ENCODE measurements around the gene ABCC1.

The ABCC1 gene

DNA sequence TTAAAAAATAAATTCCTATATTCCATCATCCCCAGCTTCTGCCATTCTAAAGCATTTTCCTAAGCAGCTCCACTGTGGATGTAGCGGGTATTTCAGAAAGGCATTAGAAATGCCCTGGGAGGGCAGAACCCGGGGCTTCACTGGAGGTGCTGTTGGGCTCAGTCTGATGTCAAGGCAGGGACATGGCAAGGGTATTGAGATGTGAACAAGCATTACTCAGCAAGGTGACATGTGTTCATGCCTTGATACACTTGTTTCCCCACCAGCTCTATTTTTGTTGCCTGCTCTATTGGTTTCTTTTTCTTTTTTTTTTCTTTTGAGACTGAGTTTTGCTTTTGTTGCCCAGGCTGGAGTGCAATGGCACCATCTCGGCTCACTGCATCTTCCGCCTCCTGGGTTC, 35.7 kb downstream of the ABCC1 start:
- no peak for DNase-seq (ENCODE audit: low read depth, low spot score)
- no peak overlapping the region for H3K27ac ChIP-seq

DNA sequence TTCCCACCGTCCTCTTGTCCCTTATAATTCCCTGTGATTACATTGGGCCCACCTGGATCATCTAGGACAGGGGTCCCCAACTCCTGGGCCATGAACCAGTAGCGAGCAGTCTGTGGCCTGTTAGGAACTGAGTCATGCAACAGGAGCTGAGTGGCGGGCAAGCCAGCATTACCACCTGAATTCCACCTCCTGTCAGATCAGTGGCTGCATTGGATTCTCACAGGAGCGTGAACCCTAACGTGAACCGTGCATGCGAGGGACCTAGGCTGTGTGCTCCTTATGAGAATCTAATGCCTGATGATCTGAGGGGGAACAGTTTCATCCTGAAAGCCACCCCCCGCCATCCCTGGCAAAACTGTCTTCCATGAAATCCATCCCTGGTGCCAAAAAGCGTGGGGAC, 36.8 kb downstream of the ABCC1 start:
- no peak for DNase-seq (ENCODE audit: low read depth, low spot score)

DNA sequence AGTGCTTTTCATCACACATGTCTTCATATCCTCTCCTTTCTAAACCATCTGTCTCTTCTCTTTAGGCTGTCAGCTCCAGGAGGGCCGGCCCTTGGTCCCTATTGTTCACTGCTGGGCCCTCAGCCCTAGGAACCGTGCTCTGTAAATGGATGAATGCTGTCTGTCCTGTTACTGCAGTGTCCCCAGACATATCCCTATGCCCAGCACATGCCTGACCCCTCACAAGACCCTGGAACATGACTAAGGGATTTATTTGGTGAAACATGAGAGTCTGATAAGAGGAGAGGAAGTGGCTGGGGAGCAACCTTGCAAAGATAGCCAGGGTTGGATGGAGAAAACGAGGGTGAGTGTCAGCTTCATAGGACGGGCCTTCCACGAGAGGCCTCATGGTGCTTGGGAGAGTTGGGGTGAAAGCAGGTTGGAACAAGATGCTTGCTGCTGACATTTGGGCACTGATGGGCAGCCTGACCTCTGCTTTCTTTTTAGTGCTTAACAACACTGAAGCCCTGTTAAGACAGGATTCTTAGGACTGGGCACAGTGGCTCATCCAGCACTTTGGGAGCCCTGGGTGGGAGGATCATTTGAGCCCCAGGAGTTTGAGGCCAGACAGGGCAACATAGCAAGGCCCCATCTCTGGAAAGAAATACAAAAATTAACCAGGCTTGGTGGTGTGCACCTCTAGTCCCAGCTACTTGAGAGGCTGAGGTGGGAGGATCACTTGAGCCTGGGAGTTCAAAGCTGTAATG, 39.0 kb downstream of the ABCC1 start:
- no peak overlapping the region for H3K27ac ChIP-seq

More for the DNA sequence above, 36.8 kb downstream of the ABCC1 start:
- no peak overlapping the region for H3K27ac ChIP-seq

DNA sequence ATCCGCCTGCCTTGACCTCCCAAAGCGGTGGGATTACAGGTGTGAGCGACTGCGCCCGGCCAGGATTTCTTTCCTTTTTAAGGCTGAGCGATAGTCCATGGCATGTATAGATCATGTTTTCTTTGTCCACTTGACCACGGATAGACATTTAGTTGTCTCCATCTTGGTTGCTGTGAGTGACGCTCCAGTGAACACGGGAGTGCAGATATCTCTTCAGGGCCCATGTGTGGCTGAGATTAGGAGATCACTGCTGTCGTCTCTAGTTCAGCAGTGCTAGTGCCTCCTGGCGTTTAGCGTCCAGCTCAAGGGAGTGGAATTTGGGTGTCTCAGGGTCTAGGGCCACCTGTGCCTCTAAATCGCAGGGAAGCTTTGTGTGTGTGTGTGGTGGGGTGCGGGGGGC, 41.5 kb downstream of the ABCC1 start:
- H3K27ac ChIP-seq, result no peak overlapping the region
- DNase-seq (ENCODE audit: low read depth, low spot score), result no peak

More for the DNA sequence above, 39.0 kb downstream of the ABCC1 start:
- DNase-seq (ENCODE audit: low read depth, low spot score), result no peak

DNA sequence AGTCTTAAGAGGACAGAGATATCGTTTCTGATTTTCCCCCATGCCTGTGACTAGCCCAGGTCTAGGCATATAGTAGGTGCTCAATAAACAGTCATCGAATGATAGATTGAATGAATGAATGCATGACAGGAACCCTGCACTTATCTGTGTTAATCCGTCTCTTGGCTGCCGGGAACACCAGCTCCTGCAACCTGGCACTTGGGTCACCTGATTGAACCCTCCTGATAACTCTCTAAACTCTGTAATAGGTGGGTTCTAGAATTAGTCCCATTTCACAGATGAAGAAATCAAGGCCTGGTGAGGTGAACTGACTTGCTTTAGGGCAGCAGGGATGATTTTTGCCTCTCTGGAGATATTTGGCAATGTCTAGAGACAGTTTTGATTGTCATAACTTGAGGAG, 43.7 kb downstream of the ABCC1 start:
- no peak for DNase-seq (ENCODE audit: low read depth, low spot score)
- no peak overlapping the region for H3K27ac ChIP-seq

DNA sequence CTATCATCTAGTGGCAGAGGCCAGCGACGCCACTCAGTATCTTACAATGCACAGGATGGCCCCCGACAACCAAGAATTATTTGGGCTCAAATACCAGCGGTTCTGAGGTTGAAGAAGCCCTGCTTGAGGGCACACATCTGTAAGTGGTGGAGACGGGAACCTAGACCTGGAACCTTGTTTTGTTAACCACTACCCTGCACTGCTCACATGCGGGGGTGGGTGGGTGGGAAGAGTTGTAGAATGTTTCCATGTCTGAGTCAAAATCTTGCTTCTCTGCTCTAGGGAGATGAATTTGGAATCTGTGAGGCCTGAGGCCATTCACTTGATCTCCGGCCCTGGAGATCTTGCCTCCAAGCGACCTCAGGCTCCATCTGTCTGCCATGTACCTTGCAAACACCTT, 44.1 kb downstream of the ABCC1 start:
- no peak overlapping the region for H3K27ac ChIP-seq
- DNase-seq (ENCODE audit: low read depth, low spot score), result no peak

DNA sequence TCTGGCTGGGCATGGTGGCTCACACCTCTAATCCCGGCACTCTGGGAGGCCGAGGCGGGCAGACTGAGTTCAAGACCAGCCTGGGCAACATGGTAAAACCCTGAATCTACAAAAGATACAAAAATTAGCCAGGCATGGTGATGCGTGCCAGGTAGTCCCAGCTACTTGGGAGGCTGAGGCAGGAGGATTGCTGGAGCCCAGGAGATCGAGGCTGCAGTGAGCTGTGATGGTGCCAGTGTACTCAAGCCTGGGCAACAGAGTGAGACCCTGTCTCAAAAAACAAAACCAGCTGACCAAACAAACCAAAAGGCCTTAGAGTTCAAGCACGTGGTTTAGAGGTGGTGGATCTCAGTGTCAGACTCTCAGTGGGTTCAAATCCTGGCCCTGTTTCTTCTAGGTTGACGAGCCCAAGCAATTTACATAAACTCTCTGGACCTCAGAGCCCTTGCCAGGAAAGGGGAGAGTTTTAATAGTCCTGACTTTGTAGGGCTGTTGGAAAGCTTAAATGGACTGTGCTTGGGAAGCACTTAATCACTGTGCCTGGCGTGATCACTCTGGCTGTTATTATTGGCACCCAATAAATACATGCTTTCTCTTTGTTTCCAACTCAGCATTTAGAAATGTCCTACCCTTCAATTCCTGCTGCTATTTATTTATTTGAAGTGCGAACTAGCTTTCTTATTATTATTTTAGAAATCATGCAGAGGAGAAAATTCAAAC, 44.7 kb downstream of the ABCC1 start:
- no peak for DNase-seq (ENCODE audit: low read depth, low spot score)
- no peak overlapping the region for H3K27ac ChIP-seq

DNA sequence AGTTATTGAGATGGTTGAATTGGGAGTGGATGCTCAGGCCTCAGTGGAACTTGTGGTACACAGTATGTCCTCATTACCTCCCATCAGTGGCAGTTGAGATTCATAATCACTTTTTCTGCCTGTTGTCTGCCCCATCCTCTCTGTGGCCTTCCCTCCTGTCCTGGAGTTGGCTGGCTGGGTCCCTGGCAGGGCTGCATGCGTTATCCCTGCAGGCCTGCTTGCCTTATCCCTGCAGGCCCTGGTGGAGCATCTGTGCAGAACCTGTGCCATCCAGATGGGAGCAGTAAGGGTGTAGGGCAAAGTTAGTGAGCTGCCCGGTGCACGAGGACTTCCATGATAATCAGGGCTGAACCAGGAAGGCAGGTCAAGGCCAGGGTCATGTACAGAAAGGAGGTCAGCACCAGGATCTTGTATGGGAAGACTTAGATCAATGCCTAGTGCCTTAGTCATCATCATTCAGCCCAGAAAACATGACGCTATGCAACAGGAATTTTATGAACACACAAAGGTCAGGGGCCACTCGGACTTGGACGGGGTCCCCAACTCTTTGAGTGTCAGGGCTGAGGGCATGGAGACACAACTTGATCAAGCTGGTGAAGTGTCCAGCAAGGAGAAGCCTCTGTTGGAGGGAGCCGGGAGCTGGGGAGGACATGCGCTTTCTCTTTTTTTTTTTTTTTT, 47.2 kb downstream of the ABCC1 start:
- DNase-seq (ENCODE audit: low read depth, low spot score), result no peak
- H3K27ac ChIP-seq, result no peak overlapping the region

DNA sequence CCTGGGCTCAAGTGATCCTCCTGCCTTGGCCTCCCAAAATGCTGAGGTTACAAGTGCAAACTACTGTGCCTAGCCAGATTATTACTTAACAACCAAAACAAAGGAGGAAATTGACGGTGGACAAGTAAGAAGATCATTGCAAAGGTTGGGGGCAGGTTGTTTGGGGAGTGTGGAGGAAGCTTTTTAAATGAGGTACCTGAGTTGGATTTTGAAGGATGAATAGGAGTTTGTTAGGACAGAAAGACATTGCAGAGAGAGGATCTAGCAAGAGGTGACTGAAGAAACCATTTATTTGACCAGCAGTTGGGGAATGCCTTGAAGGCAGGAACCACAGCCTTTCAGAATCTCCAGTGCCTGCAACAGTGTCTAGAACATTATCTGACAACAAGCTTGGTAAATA, 51.3 kb downstream of the ABCC1 start:
- DNase-seq (ENCODE audit: low read depth, low spot score), result no peak
- no peak overlapping the region for H3K27ac ChIP-seq

DNA sequence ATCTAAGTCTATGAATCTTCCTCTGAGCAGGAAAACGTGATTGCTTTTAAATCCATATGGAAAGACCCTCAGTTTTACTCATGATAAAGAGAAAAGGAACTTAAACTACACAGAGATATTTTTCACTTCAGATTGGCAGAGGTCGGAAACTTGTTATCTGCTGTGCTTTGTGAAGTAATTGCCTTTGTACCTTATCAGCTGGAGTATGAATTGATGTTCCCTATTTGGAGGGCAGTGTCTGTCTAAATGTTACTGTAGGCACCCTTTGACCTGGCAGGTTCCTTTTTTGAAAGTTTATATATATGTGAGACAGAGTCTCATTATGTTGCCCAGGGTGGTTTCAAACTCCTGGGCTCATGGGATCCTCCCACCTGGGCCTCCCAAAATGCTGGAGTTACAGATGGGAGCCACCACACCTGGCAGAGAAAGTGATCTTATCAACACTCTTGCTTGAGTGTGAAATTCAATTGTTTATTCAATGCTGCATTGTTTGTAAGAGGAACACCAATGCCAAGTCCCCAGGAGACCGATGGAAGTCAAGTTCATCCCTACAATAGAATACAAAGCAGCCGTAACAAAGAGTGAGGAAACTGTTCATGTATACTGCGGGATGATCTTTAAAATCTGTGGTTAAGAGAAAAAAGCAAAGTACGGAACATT, 52.3 kb downstream of the ABCC1 start:
- no peak overlapping the region for H3K27ac ChIP-seq
- DNase-seq (ENCODE audit: low read depth, low spot score), result no peak

DNA sequence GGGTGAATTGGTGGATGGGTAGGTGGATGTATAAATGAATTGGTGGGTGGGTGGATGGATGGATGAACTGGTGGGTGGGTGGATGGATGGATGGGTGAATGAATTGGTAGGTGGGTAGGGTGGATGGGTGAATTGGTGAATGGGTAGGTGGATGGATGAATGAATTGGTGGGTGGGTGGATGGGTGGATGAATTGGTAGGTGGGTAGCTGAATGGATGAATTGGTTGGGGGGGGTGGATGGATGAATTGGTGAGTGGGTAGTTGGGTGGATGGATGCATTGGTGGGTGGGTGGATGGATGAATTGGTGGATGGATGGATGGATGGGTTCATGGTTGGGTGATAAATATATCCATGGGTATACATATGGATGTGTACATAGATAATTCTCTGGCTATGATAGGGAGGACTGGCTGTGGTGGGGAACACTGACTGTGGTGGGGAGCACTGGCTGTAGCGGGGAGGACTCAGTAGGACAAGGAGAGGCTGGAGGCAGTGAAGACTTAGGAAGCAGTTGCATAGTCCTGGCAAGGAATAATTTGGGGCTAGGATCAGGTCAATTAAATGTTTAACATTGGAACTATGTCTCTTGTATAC, 54.4 kb downstream of the ABCC1 start:
- no peak for DNase-seq (ENCODE audit: low read depth, low spot score)
- H3K27ac ChIP-seq, result no peak overlapping the region

DNA sequence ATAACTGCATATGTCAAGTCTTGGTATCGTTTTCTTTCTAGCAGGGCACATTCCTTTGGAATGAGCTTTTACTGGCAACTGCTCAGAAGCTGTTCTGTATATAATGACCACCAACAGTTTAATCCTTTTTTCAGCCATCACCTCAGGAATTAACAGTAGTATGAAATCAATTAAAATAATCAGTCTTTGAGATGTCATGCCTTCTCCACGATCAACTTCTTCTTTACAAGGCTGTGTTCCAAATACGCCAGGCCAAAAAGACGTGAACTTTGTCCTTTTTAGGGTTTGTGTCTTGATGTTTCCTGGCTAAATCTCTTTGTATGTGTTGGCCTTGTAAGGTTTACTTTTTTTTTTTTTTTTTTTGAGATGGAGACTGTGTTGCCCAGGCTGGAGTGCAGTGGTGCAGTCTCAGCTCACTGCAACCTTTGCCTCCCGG, 54.9 kb downstream of the ABCC1 start:
- no peak overlapping the region for H3K27ac ChIP-seq

DNA sequence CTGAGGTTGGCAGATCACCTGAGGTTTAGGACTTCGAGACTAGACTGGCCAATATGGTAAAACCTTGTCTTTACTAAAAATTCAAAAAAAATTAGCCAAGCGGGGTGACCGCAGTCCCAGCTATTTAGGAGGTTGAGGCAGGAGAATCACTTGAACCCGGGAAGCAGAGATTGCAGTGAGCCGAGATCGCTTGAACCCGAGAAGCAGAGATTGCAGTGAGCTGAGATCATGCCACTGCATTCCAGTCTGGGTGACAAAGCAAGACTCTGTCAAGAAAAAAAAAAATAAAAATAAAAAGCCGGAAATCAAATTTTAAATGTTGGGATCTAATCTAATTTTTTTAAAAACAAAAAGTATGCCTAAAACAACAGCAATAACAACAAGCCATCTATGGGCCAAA, 56.3 kb downstream of the ABCC1 start:
- no peak for DNase-seq (ENCODE audit: low read depth, low spot score)
- no peak overlapping the region for H3K27ac ChIP-seq

More for the DNA sequence above, 54.9 kb downstream of the ABCC1 start:
- DNase-seq (ENCODE audit: low read depth, low spot score), result no peak

DNA sequence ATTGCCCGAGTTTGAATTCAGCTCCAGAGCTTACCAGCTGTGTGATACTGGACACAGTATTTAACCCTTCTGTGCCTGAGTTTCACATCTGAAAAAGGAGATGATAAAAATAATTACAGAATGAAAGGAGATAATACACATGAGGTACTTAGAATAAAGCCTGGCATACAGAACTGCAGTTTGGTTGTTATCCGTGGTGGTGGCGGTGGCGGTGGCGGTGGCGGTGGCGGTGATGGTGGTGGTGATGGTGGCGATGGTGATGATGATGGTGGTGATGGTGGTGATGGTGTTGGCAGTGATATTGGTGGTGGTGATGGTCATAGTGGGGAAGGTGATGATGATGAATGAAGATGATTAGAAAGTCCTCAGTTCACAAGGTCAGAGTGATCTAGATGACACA, 57.2 kb downstream of the ABCC1 start:
- no peak overlapping the region for H3K27ac ChIP-seq
- DNase-seq (ENCODE audit: low read depth, low spot score), result no peak

DNA sequence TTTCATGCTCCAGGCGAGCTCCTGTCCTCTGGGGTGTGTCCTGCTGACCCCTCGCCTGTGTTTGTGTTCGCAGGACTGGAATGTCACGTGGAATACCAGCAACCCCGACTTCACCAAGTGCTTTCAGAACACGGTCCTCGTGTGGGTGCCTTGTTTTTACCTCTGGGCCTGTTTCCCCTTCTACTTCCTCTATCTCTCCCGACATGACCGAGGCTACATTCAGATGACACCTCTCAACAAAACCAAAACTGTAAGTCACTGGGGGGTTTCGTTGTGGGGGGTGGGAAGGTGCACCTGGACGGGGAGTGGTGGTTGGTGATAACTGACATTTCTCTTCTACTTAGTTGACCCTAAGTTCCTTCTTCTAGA, 58.3 kb downstream of the ABCC1 start:
- DNase-seq (ENCODE audit: low read depth, low spot score), result no peak
- H3K27ac ChIP-seq, result no peak overlapping the region

DNA sequence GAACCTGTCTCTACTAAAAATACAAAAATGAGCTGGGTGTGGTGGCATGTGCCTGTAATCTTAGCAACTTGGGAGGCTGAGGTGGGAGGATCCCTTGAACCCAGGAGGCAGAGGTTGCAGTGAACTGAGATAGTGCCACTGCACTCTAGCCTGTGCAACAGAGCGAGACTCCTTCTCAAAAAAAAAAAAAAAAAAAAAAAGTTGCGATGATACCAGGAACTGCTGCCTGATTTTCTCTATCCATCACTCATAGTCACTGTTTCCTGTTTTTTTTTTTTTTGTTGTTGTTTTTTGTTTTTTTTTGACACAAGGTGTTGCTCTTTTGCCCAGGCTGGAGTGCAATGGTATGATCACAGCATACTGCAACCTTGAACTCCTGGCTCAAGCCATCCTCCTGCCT, 59.2 kb downstream of the ABCC1 start:
- DNase-seq (ENCODE audit: low read depth, low spot score), result no peak
- H3K27ac ChIP-seq, result no peak overlapping the region

DNA sequence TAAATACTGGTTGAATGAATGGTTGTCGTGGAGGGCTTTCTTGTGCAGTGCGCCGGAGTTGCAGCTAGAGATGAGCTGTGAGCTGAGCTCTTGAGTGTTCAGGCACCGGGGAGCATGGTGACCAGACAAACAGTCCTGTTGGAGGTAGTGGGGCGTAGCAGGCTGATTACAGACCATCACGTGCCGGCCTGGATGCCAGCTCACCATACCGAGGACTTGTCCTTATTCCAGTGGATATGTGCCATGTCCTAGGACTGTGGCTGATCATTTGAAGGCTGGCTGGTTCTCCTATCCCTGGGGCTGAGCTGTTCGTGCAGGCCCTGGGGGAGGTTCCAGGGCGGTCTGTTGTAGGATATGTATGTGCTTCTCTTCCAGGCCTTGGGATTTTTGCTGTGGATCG, 60.0 kb downstream of the ABCC1 start:
- H3K27ac ChIP-seq, result no peak overlapping the region
- DNase-seq (ENCODE audit: low read depth, low spot score), result no peak

DNA sequence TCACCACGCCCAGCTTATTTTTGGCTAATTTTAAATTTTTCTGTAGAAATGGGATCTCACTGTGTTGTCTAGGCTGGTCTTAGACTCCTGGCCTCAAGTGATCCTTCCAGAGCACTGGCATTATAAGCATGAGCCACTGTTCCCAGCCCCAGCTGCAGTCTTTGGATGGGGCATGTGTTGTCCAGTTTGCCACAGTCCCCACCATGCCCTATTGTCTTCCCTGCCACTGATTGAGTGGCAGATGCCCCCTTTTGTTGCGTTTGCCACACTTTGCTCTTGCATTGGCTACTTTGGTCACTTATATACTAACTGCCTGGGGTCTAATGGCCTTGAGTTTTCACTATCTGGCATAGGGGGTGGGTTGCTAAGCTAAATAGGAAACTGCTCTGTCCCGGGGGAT, 60.8 kb downstream of the ABCC1 start:
- no peak for DNase-seq (ENCODE audit: low read depth, low spot score)
- H3K27ac ChIP-seq, result no peak overlapping the region

DNA sequence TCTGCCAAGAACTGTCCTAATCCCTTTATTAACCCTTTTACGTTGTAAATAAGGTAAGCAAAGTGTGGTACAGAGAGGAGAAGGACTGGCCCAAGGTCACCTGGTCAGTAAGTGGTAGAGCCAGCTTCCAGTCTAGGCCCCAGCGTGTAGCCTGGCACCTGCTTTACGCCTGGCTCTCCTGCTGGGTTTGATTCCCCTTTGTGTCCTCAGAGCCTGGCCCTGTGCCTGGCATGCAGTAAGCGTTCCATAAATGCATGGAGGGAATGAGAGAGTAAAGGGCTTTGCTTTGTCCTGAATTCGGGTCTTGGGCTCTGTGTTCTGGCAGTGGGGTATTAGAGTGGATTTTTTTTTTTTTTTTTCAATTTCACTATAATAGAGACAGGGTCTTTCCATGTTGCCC, 62.7 kb downstream of the ABCC1 start:
- DNase-seq (ENCODE audit: low read depth, low spot score), result no peak
- no peak overlapping the region for H3K27ac ChIP-seq

DNA sequence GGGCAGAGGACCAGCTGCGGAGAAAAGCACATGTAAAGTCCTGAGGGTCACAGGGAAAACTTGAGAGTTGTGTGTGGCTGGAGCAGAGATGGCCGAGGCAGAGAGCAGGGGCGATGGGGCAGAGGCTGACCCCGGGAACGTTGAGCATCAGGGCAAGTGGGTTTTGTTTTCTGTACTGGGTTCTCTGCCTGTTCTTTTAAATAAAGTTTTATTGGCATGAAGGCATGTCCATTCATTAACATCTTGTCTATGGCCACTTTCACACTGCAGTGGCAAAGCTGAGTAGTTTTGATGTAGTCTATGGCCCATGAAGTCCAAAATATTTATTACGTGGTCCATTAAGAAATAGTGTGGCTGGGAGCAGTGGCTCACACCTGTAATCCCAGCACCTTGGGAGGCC, 64.4 kb downstream of the ABCC1 start:
- DNase-seq (ENCODE audit: low read depth, low spot score), result no peak
- H3K27ac ChIP-seq, result no peak overlapping the region

Data from epithelial cell of prostate (primary cell).